ENCODE data around the gene ANGEL1. TPM values are rescaled to one million over a fixed set of nuclear protein-coding genes. Genes with fewer than 3 reads are reported as not detected.
A peak's percentile ranks its signal among the peaks of the same experiment; 100 is the strongest.

ANGEL1 gene
- total RNA-seq, 2 experiments from 2014 or later: 14.6 to 15.9 TPM

GRCh38 chr14:76812093-76812421 lies 625 bp downstream of the ANGEL1 start:
- Mint-ChIP-seq H3K36me3 (peaks cover 13% of the 10 kb centered on the region), H3K9me3 (no peaks in the 10 kb centered on the region), H3K27me3 (no peaks in the 10 kb centered on the region), H3K27ac (peak overlapping the region; percentile 80), H3K4me3 (peak overlapping the region; percentile 92), H3K4me1 (ENCODE audit: low read depth) (peaks cover 19% of the 10 kb centered on the region)
- ChIA-PET POLR2A (interaction anchor here (0.8 kb wide), 1 partner anchor 102 kb away, joined by 4 read pairs; no protein-coding TSS in a partner anchor), CTCF (interaction anchor here (0.6 to 4.7 kb wide), 9 partner anchors 10 to 504 kb away, joined by 3 to 70 read pairs (median 4); partner anchors contain the start of gene VASH1)
- intact Hi-C loops (cut with micrococcal nuclease): loop anchor here (1.0 to 5.0 kb wide), 4 partner anchors 32 to 645 kb away; partner anchors contain the start of genes AHSA1 and VIPAS39
- no peak for DNase-seq

- H3K4me3 Mint-ChIP-seq: peak overlapping the region; percentile 92
- no peaks in the 10 kb centered on the region for H3K27me3 Mint-ChIP-seq
- no peak overlapping the region for H3K27ac Mint-ChIP-seq
- DNase-seq: no peak
- H3K4me1 Mint-ChIP-seq (ENCODE audit: low read depth): peaks cover 19% of the 10 kb centered on the region
- ChIA-PET CTCF (interaction anchor here (0.7 to 4.7 kb wide), 8 partner anchors 10 to 257 kb away, joined by 4 to 70 read pairs (median 5); partner anchors contain the start of gene VASH1), POLR2A (interaction anchor here (0.5 to 1.1 kb wide), 4 partner anchors 43 to 607 kb away, joined by 3 to 4 read pairs (median 3); no protein-coding TSS in a partner anchor)
- no peaks in the 10 kb centered on the region for H3K9me3 Mint-ChIP-seq
- H3K36me3 Mint-ChIP-seq: peaks cover 15% of the 10 kb centered on the region
- intact Hi-C loops (cut with micrococcal nuclease): loop anchor here (1.0 to 5.0 kb wide), 4 partner anchors 43 to 646 kb away; partner anchors contain the start of genes AHSA1 and VIPAS39
Measured at GRCh38 chr14:76811561-76811960, 1.1 kb downstream of the ANGEL1 start.

GRCh38 chr14:76810953-76811400 lies 1.7 kb downstream of the ANGEL1 start:
- Mint-ChIP-seq H3K4me3 (peak overlapping the region; percentile 92), H3K27me3 (no peaks in the 10 kb centered on the region), H3K27ac (peak overlapping the region; percentile 13), H3K36me3 (peaks cover 17% of the 10 kb centered on the region), H3K9me3 (no peaks in the 10 kb centered on the region), H3K4me1 (ENCODE audit: low read depth) (peaks cover 19% of the 10 kb centered on the region)
- DNase-seq: peak; percentile 29
- ChIA-PET CTCF (interaction anchor here (0.7 to 4.7 kb wide), 7 partner anchors 9 to 107 kb away, joined by 4 to 70 read pairs (median 5); partner anchors contain the start of gene VASH1), POLR2A (interaction anchor here (0.5 to 1.1 kb wide), 3 partner anchors 42 to 608 kb away, joined by 3 read pairs; no protein-coding TSS in a partner anchor)
- intact Hi-C loops (cut with micrococcal nuclease): loop anchor here (1.0 to 5.0 kb wide), 4 partner anchors 42 to 646 kb away; partner anchors contain the start of genes AHSA1 and VIPAS39

- Mint-ChIP-seq H3K9me3 (no peaks in the 10 kb centered on the region), H3K4me3 (peak overlapping the region; percentile 92), H3K27ac (peak overlapping the region; percentile 45), H3K4me1 (ENCODE audit: low read depth) (peaks cover 19% of the 10 kb centered on the region), H3K36me3 (peaks cover 19% of the 10 kb centered on the region), H3K27me3 (no peaks in the 10 kb centered on the region)
- intact Hi-C loops (cut with micrococcal nuclease): loop anchor here (2.0 to 5.0 kb wide), 3 partner anchors 42 to 647 kb away; partner anchors contain the start of genes AHSA1 and VIPAS39
- no peak for DNase-seq
- ChIA-PET CTCF (interaction anchor here (0.7 to 4.7 kb wide), 4 partner anchors 25 to 107 kb away, joined by 4 to 70 read pairs (median 17); no protein-coding TSS in a partner anchor), POLR2A (interaction anchor here (0.9 to 1.1 kb wide), 2 partner anchors 42 to 288 kb away, joined by 3 read pairs; no protein-coding TSS in a partner anchor)
Measured at GRCh38 chr14:76810525-76810924, 2.2 kb downstream of the ANGEL1 start.

DNA sequence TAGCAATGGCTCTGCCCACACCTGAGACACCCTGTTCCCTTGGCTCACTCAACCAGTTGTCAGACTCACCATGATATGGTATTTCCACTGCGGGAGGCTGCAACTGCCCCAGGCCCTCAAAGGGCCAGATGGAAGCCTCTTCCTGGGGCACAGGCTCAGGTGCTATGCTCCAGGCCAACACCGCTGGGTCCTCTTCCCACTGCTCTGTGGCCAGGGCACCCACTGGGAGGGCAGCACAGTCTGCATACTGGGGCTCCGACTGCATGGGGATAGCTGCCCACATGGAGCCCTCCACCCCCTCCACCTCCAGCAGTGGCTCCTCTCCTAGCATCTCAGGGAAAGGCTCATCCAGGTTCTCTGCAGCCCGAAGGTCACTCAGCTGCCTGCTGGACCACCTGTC lies 3.7 kb downstream of the ANGEL1 start:
- intact Hi-C loops (cut with micrococcal nuclease): no loop called here
- H3K9me3 Mint-ChIP-seq: no peaks in the 10 kb centered on the region
- ChIA-PET POLR2A (no interaction called here), CTCF (interaction anchor here (4.2 to 4.7 kb wide), 2 partner anchors 23 to 99 kb away, joined by 27 to 70 read pairs; no protein-coding TSS in a partner anchor)
- H3K4me1 Mint-ChIP-seq (ENCODE audit: low read depth): peaks cover 19% of the 10 kb centered on the region
- H3K36me3 Mint-ChIP-seq: peaks cover 27% of the 10 kb centered on the region
- H3K27me3 Mint-ChIP-seq: no peaks in the 10 kb centered on the region
- no peak for DNase-seq
- no peak overlapping the region for H3K4me3 Mint-ChIP-seq
- no peak overlapping the region for H3K27ac Mint-ChIP-seq

- no peak overlapping the region for H3K27ac Mint-ChIP-seq
- H3K4me1 Mint-ChIP-seq (ENCODE audit: low read depth): peaks cover 20% of the 10 kb centered on the region
- H3K36me3 Mint-ChIP-seq: peaks cover 34% of the 10 kb centered on the region
- ChIA-PET CTCF (interaction anchor here (1.4 kb wide), 1 partner anchor 97 kb away, joined by 5 read pairs; no protein-coding TSS in a partner anchor), POLR2A (no interaction called here)
- no peak for DNase-seq
- no peaks in the 10 kb centered on the region for H3K27me3 Mint-ChIP-seq
- intact Hi-C loops (cut with micrococcal nuclease): no loop called here
- H3K4me3 Mint-ChIP-seq: no peak overlapping the region
- no peaks in the 10 kb centered on the region for H3K9me3 Mint-ChIP-seq
Measured at GRCh38 chr14:76808011-76808410, 4.7 kb downstream of the ANGEL1 start.

- DNase-seq: no peak
- Mint-ChIP-seq H3K27ac (no peak overlapping the region), H3K9me3 (no peaks in the 10 kb centered on the region), H3K36me3 (peaks cover 42% of the 10 kb centered on the region), H3K4me1 (ENCODE audit: low read depth) (peaks cover 17% of the 10 kb centered on the region), H3K4me3 (no peak overlapping the region), H3K27me3 (no peaks in the 10 kb centered on the region)
- ChIA-PET CTCF (interaction anchor here (2.1 to 3.1 kb wide), 2 partner anchors 22 to 96 kb away, joined by 8 to 18 read pairs; no protein-coding TSS in a partner anchor), POLR2A (no interaction called here)
- intact Hi-C loops (cut with micrococcal nuclease): no loop called here
Measured at GRCh38 chr14:76806446-76806845, 6.2 kb downstream of the ANGEL1 start.

DNA sequence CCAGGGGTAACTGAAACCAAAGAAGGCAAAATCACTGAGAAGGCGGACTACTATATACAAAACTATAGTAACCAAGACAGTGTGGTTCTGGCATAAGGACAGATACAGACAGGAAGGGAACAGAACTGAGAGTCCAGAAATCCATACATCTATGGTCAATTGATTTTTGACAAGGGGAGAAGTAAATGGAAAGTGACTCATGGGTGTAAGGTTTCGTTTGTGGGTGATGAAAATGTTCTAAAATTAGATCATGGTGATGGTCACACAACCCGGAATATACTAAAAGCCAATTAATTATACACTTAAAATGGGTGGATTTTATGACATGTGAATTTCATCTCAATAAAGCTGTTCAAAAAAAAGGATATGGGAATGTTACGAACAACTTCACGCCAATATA lies 18.7 kb downstream of the ANGEL1 start:
- intact Hi-C loops (cut with micrococcal nuclease): no loop called here
- POLR2A ChIA-PET: no interaction called here

DNA sequence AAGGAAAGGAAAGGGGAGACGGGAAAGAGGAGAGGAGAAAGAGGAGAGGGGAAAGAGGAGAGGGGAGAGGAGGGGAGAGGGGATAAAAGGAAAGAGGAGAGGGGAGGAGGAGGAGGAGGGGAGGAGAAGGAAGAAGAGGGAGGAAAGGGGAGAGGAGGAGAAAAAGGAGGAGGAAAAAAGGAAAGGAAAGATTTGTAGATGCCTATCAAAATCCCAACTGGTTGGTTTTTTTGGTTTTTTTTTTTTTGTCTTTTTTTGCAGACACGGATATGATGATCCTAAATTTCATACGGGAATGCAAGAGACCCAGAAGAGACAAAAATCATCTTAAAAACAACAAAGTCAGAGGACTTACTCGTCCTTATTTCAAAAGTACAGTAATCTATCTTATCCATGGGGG lies 19.4 kb downstream of the ANGEL1 start:
- no peaks in the 10 kb centered on the region for H3K4me1 Mint-ChIP-seq (ENCODE audit: low read depth)
- POLR2A ChIA-PET: no interaction called here
- peaks cover 22% of the 10 kb centered on the region for H3K36me3 Mint-ChIP-seq
- H3K27me3 Mint-ChIP-seq: no peaks in the 10 kb centered on the region
- H3K9me3 Mint-ChIP-seq: no peaks in the 10 kb centered on the region
- H3K27ac Mint-ChIP-seq: no peak overlapping the region
- intact Hi-C loops (cut with micrococcal nuclease): no loop called here
- no peak for DNase-seq
- CTCF ChIA-PET: no interaction called here
- no peak overlapping the region for H3K4me3 Mint-ChIP-seq

More for the DNA sequence above, 18.7 kb downstream of the ANGEL1 start:
- peaks cover 20% of the 10 kb centered on the region for H3K36me3 Mint-ChIP-seq
- DNase-seq: no peak
- H3K4me3 Mint-ChIP-seq: no peak overlapping the region
- H3K4me1 Mint-ChIP-seq (ENCODE audit: low read depth): no peaks in the 10 kb centered on the region
- no peaks in the 10 kb centered on the region for H3K9me3 Mint-ChIP-seq
- H3K27ac Mint-ChIP-seq: no peak overlapping the region
- no peaks in the 10 kb centered on the region for H3K27me3 Mint-ChIP-seq
- CTCF ChIA-PET: no interaction called here

DNA sequence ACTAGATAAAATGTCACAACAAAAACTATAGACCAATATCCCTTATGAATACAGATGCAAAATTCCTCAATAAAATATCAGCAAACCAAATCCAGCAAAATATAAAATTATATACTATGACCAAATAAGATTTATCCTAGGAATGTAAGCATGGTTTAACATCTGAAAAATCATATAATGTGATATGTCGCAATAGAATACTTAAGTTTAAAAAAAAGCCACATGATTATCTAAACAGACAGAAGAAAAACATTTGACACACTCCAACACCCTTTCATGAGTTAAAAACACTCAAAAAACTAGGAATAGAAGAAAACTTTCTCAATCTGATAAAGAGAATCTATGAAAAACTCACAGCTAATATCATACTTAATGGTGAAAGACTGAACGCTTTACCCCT lies 20.3 kb downstream of the ANGEL1 start:
- Mint-ChIP-seq H3K4me3 (no peak overlapping the region), H3K27ac (no peak overlapping the region), H3K9me3 (no peaks in the 10 kb centered on the region), H3K4me1 (ENCODE audit: low read depth) (no peaks in the 10 kb centered on the region), H3K27me3 (no peaks in the 10 kb centered on the region), H3K36me3 (peaks cover 19% of the 10 kb centered on the region)
- intact Hi-C loops (cut with micrococcal nuclease): no loop called here
- POLR2A ChIA-PET: no interaction called here
- CTCF ChIA-PET: no interaction called here
- DNase-seq: no peak

DNA sequence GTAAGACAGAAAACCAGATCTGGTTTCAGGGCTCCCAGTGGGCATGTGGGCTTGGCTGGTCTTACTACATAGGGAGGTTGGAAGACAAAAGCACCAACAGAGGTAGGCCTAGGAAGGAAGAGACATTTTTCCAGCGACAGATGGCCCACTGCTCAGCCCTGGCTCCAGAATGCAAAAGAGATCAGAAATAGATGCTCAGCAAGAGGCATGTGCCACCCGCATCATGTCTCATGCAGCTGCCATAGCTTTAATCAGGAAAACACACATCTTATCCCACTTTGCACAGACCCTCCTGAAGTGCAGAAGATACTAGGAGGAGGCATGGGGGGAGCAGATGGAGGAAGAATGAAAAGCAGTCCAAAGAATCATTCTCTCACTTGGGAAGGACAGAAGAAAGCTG lies 26.1 kb downstream of the ANGEL1 start:
- Mint-ChIP-seq H3K4me1 (ENCODE audit: low read depth) (peaks cover 31% of the 10 kb centered on the region), H3K9me3 (no peaks in the 10 kb centered on the region), H3K4me3 (no peak overlapping the region), H3K27me3 (no peaks in the 10 kb centered on the region), H3K27ac (no peak overlapping the region), H3K36me3 (peaks cover 12% of the 10 kb centered on the region)
- intact Hi-C loops (cut with micrococcal nuclease): no loop called here
- CTCF ChIA-PET: interaction anchor here (3.1 to 7.3 kb wide), 2 partner anchors 24 to 76 kb away, joined by 27 to 158 read pairs; partner anchors contain the start of gene ANGEL1
- no peak for DNase-seq
- POLR2A ChIA-PET: no interaction called here

DNA sequence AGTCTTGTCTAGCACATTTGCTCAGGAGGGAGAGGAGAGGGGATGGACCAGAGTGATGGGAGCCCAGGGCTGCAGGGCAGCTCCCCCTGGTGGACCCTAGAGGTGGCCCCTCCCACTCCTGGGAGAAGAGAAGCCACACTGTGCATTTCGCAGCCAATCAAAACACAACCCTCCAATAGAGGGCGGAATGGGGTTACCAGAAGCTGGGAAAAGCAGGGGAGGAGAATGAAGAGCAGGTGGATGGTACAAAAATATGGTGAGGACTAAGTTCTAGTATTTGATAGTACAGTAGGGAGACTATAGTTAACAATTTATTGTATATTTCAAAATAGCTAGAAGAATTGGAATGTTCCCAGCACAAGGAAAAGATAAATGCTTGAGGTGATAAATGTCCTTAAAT lies 27.8 kb downstream of the ANGEL1 start:
- no peaks in the 10 kb centered on the region for H3K27me3 Mint-ChIP-seq
- peaks cover 10% of the 10 kb centered on the region for H3K36me3 Mint-ChIP-seq
- POLR2A ChIA-PET: interaction anchor here (1.1 kb wide), 1 partner anchor 311 kb away, joined by 3 read pairs; no protein-coding TSS in a partner anchor
- no peak overlapping the region for H3K4me3 Mint-ChIP-seq
- peak; percentile 81 for DNase-seq
- H3K9me3 Mint-ChIP-seq: no peaks in the 10 kb centered on the region
- CTCF ChIA-PET: interaction anchor here (0.6 to 7.3 kb wide), 19 partner anchors 9 to 310 kb away, joined by 3 to 158 read pairs (median 6); partner anchors contain the start of genes ANGEL1 and VASH1
- H3K27ac Mint-ChIP-seq: no peak overlapping the region
- H3K4me1 Mint-ChIP-seq (ENCODE audit: low read depth): peaks cover 31% of the 10 kb centered on the region
- intact Hi-C loops (cut with micrococcal nuclease): loop anchor here (1.0 to 2.0 kb wide), 2 partner anchors 24 to 75 kb away; partner anchors contain the start of gene VASH1
